ENCODE data around the gene NAV3. TPM values are rescaled to one million over a fixed set of nuclear protein-coding genes. Genes with fewer than 3 reads are reported as not detected.

NAV3 gene
- total RNA-seq, 2 experiments from 2014 or later: not detected

DNA sequence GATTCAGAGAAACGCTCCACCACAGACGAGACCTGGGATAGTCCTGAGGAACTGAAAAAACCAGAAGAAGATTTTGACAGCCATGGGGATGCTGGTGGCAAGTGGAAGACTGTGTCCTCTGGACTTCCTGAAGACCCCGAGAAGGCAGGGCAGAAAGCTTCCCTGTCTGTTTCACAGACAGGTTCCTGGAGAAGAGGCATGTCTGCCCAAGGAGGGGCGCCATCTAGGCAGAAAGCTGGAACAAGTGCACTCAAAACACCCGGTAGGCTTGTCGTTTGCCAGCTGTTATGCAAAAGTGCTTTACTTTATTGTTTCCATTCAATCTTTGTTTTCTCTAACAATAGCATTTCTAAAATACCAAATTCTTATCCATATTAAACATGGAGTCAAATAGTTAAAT is 287.3 kb downstream of the NAV3 start:
- Mint-ChIP-seq H3K9me3 (peaks cover 7% of the 10 kb centered on the region), H3K4me1 (no peaks in the 10 kb centered on the region)
- DNase-seq: no peak

DNA sequence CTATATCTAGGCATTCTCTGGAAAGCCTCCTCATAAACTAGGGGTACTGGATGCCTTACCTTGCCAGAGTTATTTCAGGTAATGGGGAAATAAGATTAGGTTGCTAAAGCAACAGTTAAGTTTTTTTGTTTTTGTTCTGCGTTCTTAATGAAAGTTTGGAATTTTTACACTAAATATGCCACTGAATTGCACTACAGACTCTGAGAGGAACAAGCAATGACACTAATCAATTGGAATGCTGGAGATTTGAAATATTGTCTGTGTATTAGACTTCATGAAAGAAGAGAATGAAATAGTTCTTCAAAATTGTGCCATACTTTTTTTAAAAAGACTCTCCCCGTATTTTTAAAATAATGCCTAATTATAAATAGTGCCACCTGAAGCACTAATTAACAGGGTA is 287.8 kb downstream of the NAV3 start:
- Mint-ChIP-seq H3K4me3 (no peak overlapping the region), H3K27me3 (no peaks in the 10 kb centered on the region), H3K4me1 (no peaks in the 10 kb centered on the region), H3K27ac (no peak overlapping the region), H3K36me3 (no peaks in the 10 kb centered on the region), H3K9me3 (peaks cover 7% of the 10 kb centered on the region)
- DNase-seq: no peak

More for the DNA sequence above, 287.3 kb downstream of the NAV3 start:
- H3K27me3 Mint-ChIP-seq: no peaks in the 10 kb centered on the region
- H3K36me3 Mint-ChIP-seq: no peaks in the 10 kb centered on the region
- no peak overlapping the region for H3K27ac Mint-ChIP-seq
- H3K4me3 Mint-ChIP-seq: no peak overlapping the region

DNA sequence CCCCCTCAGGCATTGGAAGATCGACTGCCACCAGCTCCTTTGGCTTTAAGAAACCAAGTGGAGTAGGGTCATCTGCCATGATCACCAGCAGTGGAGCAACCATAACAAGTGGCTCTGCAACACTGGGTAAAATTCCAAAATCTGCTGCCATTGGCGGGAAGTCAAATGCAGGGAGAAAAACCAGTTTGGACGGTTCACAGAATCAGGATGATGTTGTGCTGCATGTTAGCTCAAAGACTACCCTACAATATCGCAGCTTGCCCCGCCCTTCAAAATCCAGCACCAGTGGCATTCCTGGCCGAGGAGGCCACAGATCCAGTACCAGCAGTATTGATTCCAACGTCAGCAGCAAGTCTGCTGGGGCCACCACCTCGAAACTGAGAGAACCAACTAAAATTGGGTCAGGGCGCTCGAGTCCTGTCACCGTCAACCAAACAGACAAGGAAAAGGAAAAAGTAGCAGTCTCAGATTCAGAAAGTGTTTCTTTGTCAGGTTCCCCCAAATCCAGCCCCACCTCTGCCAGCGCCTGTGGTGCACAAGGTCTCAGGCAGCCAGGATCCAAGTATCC is 288.7 kb downstream of the NAV3 start:
- Mint-ChIP-seq H3K27ac (no peak overlapping the region), H3K27me3 (no peaks in the 10 kb centered on the region), H3K9me3 (no peaks in the 10 kb centered on the region), H3K4me1 (no peaks in the 10 kb centered on the region), H3K4me3 (no peak overlapping the region), H3K36me3 (no peaks in the 10 kb centered on the region)
- no peak for DNase-seq

DNA sequence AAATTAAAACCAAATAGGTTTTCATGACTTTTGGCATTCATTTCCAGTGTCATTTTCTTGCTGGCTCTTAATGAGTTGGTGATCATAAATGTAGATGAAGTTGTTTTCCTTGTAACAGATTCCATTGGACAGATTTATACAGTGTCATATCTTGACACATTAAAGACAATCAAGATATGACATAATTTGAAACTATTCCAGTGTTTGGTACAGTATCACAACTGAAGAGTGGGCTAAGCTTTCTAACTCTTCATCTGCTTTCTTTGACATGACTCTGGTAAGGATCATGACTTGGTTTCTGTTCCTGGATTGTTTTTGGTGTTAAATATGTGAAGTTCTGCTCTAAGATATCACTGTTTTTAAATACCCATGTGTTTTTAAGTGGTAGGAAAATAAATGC is 289.6 kb downstream of the NAV3 start:
- Mint-ChIP-seq H3K4me3 (no peak overlapping the region), H3K27me3 (no peaks in the 10 kb centered on the region), H3K4me1 (no peaks in the 10 kb centered on the region), H3K9me3 (no peaks in the 10 kb centered on the region), H3K27ac (no peak overlapping the region), H3K36me3 (no peaks in the 10 kb centered on the region)
- DNase-seq: no peak

DNA sequence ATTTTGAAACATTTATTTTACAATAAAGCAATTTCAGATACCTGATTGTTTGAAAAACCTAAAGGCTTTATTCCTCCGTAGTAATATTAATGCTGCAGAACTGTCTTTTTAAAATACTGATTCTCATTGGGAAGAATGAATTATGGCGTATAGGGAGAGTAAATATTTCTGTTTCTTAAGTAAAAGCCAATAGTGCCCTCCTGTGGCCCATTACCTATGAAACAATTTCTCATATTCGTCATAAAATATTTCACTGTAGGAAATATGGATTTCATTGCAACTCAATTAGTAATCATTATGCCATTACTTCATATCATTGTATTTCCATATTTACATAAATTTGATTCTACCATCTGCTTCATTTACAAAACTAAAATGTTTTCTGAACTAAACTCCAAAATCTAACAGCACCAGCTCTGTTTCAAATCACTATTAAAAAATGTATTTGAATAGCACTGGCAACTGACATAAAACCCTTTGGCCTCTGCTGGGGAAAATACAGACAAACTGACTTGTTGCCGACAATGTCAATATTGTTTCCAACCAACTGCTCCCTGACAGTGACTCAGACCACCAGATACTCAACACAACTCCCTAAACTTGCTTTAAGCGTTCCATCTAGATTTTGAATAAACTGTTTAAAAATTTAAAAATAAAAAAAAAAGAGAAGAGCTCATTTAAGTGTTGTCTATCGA is 290.3 kb downstream of the NAV3 start:
- Mint-ChIP-seq H3K27me3 (no peaks in the 10 kb centered on the region), H3K9me3 (no peaks in the 10 kb centered on the region), H3K27ac (no peak overlapping the region), H3K4me1 (no peaks in the 10 kb centered on the region), H3K36me3 (no peaks in the 10 kb centered on the region), H3K4me3 (no peak overlapping the region)
- DNase-seq: no peak

DNA sequence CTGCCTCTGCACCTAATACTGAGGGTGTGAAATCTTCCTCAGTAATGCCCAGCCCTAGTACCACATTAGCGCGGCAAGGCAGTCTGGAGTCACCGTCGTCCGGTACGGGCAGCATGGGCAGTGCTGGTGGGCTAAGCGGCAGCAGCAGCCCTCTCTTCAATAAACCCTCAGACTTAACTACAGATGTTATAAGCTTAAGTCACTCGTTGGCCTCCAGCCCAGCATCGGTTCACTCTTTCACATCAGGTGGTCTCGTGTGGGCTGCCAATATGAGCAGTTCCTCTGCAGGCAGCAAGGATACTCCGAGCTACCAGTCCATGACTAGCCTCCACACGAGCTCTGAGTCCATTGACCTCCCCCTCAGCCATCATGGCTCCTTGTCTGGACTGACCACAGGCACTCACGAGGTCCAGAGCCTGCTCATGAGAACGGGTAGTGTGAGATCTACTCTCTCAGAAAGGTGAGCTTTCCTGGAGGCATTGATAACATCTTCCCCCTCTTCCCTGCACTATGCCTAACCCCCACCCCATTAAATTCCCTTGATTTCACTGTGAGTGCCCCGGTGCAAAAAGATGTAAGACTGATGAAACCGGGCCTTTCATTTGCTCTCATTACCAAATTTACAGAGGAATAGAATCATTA is 291.4 kb downstream of the NAV3 start:
- Mint-ChIP-seq H3K27me3 (no peaks in the 10 kb centered on the region), H3K36me3 (no peaks in the 10 kb centered on the region), H3K4me3 (no peak overlapping the region), H3K4me1 (no peaks in the 10 kb centered on the region), H3K9me3 (no peaks in the 10 kb centered on the region), H3K27ac (no peak overlapping the region)
- no peak for DNase-seq

DNA sequence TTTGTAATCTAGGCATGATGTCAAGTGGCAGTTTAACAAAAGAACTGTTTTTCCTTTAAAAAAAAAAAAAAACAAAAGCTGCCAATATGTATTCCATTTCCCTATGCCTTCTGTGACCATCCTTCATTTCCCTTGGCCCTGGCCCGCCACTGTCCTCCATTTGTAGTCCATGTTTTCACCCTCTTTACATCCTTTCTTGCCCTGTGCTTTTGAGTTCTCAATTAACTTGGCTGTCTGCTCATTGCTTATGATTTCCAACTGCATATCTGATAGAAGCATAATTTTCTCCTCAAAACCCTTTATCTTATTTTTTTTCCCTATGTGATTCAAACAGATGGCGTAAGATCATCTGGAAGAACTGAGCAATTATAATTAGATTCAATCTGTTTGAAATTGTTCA is 297.5 kb downstream of the NAV3 start:
- no peaks in the 10 kb centered on the region for H3K4me1 Mint-ChIP-seq
- no peaks in the 10 kb centered on the region for H3K27me3 Mint-ChIP-seq
- no peak overlapping the region for H3K27ac Mint-ChIP-seq
- DNase-seq: no peak
- H3K36me3 Mint-ChIP-seq: no peaks in the 10 kb centered on the region
- no peaks in the 10 kb centered on the region for H3K9me3 Mint-ChIP-seq
- no peak overlapping the region for H3K4me3 Mint-ChIP-seq

DNA sequence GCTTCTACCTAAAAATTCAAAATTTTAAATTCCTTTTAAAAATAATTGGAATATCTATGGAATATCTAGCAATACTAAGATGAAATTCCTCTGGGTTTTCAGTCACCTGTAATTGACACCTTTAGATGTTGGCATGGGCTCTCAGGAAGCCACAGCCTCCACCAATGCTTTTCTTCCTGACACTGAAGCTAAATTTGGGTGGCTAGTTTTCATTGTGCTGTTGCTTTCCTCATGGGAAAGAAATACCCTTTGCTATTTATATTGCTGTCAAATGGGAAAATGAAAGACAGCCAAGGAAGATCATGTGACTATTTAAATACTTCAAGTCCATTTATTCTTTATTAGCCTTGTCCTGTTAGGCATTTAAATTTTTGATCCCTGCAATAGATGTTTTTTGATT is 313.0 kb downstream of the NAV3 start:
- no peak overlapping the region for H3K27ac Mint-ChIP-seq
- no peak overlapping the region for H3K4me3 Mint-ChIP-seq
- no peaks in the 10 kb centered on the region for H3K36me3 Mint-ChIP-seq
- no peaks in the 10 kb centered on the region for H3K4me1 Mint-ChIP-seq
- no peak for DNase-seq
- no peaks in the 10 kb centered on the region for H3K27me3 Mint-ChIP-seq
- no peaks in the 10 kb centered on the region for H3K9me3 Mint-ChIP-seq

DNA sequence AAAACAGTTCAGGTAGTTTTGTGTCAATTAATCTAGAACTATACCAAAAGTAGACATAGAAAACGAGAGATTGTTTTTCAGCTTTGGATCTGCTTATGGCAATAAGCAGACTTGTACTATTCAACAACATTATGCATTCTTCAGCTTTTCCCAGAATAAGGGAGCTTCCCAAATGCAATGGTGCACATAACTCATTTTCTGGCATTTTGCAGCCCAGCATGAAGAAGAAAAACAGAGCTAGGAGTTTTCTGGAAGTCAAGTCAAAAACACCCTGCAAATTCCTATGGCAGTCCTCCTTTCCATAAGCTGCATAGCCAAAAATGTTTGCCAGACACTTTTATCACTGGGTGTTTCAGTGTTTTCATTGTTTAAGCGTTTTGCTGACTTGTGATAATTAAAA is 314.7 kb downstream of the NAV3 start:
- no peaks in the 10 kb centered on the region for H3K4me1 Mint-ChIP-seq
- no peaks in the 10 kb centered on the region for H3K27me3 Mint-ChIP-seq
- no peaks in the 10 kb centered on the region for H3K9me3 Mint-ChIP-seq
- no peak overlapping the region for H3K4me3 Mint-ChIP-seq
- no peaks in the 10 kb centered on the region for H3K36me3 Mint-ChIP-seq
- H3K27ac Mint-ChIP-seq: no peak overlapping the region
- no peak for DNase-seq

DNA sequence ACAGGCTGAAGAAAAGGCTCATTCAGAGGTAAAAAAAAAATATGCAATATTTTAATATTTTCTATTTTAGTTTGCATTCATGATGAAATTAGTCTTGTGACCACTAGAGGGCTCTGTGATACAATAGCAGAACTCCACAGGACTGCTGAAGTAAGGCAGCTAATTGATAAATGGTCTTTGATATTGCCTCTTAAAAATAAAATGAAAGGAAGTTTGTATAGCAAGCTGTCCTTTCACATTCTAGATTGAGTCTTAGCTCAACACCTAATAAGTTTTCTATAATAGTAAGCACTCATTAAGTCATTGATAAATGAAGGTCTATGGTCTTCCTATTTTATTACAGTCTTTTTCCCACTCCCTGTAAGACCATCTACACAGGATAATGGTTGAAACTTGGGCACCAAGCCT is 315.7 kb downstream of the NAV3 start:
- H3K4me1 Mint-ChIP-seq: no peaks in the 10 kb centered on the region
- DNase-seq: no peak
- no peaks in the 10 kb centered on the region for H3K27me3 Mint-ChIP-seq
- H3K4me3 Mint-ChIP-seq: no peak overlapping the region
- peaks cover under 1% of the 10 kb centered on the region for H3K9me3 Mint-ChIP-seq
- H3K36me3 Mint-ChIP-seq: no peaks in the 10 kb centered on the region
- H3K27ac Mint-ChIP-seq: no peak overlapping the region

DNA sequence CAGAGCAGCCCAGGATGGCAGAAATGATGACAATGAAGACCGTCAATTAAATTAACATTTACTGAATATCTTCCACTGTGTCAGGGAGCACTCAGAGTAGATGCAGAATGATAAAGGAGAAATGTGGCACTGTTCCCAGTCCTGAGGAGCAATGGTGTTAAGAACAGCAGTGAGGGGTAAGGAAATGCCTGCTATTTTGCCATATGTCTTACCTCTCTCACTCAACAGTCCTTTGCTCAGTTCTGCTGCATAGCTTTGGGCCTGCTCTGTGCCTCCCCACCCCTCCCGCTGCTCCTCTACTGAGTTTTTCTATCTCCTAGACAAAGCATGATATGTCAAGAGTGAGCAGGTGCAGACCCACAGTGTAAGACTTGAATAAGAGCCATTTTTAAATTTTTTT is 318.8 kb downstream of the NAV3 start:
- Mint-ChIP-seq H3K4me1 (no peaks in the 10 kb centered on the region), H3K36me3 (no peaks in the 10 kb centered on the region), H3K27ac (no peak overlapping the region), H3K9me3 (peaks cover 1% of the 10 kb centered on the region), H3K4me3 (no peak overlapping the region), H3K27me3 (no peaks in the 10 kb centered on the region)
- DNase-seq: no peak

DNA sequence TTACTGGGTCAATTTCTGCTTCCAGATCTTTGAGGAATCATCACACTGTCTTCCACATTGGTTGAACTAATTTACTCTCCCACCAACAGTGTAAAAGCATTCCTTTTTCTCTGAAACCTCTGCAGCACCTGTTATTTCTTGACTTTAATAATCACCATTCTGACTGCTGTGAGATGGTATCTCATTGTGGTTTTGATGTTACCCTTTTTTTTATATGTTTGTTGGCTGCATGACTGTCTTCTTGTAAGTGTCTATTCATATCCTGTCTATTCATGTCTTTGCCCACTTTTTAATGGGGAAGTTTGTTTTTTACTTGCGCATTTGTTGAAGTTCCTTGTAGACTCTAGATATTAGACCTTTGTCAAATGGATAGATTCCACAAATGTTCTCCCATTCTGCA is 324.9 kb downstream of the NAV3 start:
- no peak overlapping the region for H3K27ac Mint-ChIP-seq
- H3K4me1 Mint-ChIP-seq: no peaks in the 10 kb centered on the region
- no peak overlapping the region for H3K4me3 Mint-ChIP-seq
- no peaks in the 10 kb centered on the region for H3K36me3 Mint-ChIP-seq
- no peaks in the 10 kb centered on the region for H3K27me3 Mint-ChIP-seq
- peaks cover 3% of the 10 kb centered on the region for H3K9me3 Mint-ChIP-seq
- no peak for DNase-seq

DNA sequence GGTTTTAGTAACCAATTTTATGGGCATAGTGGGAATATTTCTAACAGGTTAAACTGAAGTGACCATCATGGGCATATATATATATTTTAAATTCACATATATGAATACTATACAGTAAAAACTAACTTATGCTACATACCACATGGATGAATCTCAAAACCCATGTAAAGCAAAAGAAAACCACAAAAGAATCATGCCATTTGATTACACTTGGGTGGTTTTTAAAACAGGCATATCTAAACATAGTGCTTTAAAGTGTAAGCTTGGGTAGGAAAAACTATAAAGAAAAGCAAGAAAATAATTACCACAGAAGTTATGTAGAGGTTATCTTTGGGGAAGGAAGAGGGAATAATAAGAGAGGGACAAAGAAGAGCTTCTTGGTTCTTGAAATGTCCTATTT is 326.1 kb downstream of the NAV3 start:
- no peaks in the 10 kb centered on the region for H3K27me3 Mint-ChIP-seq
- no peak overlapping the region for H3K4me3 Mint-ChIP-seq
- peaks cover 2% of the 10 kb centered on the region for H3K9me3 Mint-ChIP-seq
- no peaks in the 10 kb centered on the region for H3K4me1 Mint-ChIP-seq
- H3K36me3 Mint-ChIP-seq: no peaks in the 10 kb centered on the region
- no peak overlapping the region for H3K27ac Mint-ChIP-seq
- DNase-seq: no peak

DNA sequence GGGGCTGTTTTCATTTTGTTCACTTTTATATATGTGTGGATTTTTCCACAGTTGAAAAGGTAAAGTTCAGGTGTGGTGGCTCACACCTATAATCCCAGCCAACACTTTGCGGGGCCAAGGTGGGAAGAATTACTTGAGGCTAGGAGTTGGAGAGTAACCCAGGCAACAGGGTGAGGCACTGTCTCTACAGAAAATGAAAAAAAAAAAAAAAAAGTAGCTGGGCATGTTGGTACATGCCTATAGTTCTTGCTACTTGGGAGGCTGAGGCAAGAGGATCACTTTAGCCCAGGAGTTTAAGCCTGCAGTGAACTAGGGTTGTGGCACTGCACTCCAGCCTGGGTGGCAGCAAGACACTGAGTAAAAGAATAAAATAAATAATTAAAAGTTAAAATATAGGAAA is 326.5 kb downstream of the NAV3 start:
- no peaks in the 10 kb centered on the region for H3K27me3 Mint-ChIP-seq
- DNase-seq: no peak
- no peak overlapping the region for H3K27ac Mint-ChIP-seq
- H3K9me3 Mint-ChIP-seq: peaks cover 2% of the 10 kb centered on the region
- no peaks in the 10 kb centered on the region for H3K36me3 Mint-ChIP-seq
- no peak overlapping the region for H3K4me3 Mint-ChIP-seq
- no peaks in the 10 kb centered on the region for H3K4me1 Mint-ChIP-seq

DNA sequence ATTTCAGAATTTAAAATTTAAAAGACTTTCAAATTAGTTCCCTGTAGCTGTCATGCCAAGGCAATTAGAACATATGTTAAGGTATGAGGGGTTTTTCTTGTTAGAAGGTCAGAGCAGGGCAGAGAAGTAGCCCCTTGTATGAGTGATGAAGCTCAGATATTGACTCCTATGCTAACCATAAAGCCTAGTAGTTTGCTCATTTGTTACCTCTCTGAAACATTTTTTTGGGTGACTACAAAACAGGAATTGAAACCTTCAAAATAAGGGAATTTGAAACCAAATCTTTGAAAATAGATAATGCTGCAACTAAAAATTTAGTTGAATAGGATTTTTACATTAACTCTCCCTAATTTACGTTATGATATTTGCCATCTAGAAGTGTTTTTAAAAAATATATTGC is 333.5 kb downstream of the NAV3 start:
- Mint-ChIP-seq H3K27ac (no peak overlapping the region), H3K9me3 (no peaks in the 10 kb centered on the region), H3K4me1 (no peaks in the 10 kb centered on the region), H3K27me3 (no peaks in the 10 kb centered on the region), H3K4me3 (no peak overlapping the region), H3K36me3 (no peaks in the 10 kb centered on the region)
- no peak for DNase-seq

DNA sequence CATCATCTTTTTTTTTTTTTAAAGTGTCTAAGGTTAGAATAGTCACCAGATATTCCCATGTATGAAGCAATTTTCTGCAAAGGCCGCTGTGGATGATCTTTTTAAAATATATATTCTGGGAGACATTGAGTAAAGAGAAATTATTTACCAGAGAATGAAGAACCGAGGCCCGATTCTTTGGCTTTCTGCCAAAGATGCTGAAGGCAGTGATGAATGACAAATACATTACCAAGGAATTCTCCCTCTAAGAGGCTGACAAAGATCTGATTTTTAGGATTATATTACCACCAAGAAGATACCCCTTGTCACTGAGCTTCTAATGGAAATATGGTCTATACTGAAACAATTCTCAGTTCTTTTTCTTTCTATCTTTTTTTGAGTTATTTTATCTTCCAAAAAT is 336.8 kb downstream of the NAV3 start:
- H3K36me3 Mint-ChIP-seq: no peaks in the 10 kb centered on the region
- no peaks in the 10 kb centered on the region for H3K9me3 Mint-ChIP-seq

More for the DNA sequence above, 336.8 kb downstream of the NAV3 start:
- H3K27me3 Mint-ChIP-seq: no peaks in the 10 kb centered on the region
- no peak for DNase-seq
- no peaks in the 10 kb centered on the region for H3K4me1 Mint-ChIP-seq
- no peak overlapping the region for H3K27ac Mint-ChIP-seq
- H3K4me3 Mint-ChIP-seq: no peak overlapping the region

Measured in activated naive CD8-positive, alpha-beta T cell treated with anti-CD3 and anti-CD28 coated beads for 36 hours (primary cell).